HG02884 (cell line): ENCODE results near the gene TMEM115.

Experiments used
- ATAC-seq: cut with Tn5 transposase; IDR thresholded peaks from one replicate; pipeline ENCODE4 v1.9.1; 2021; ENCODE audit warnings: mild to moderate bottlenecking, moderate library complexity; ENCODE audit not compliant: unreplicated experiment

The TMEM115 gene

DNA sequence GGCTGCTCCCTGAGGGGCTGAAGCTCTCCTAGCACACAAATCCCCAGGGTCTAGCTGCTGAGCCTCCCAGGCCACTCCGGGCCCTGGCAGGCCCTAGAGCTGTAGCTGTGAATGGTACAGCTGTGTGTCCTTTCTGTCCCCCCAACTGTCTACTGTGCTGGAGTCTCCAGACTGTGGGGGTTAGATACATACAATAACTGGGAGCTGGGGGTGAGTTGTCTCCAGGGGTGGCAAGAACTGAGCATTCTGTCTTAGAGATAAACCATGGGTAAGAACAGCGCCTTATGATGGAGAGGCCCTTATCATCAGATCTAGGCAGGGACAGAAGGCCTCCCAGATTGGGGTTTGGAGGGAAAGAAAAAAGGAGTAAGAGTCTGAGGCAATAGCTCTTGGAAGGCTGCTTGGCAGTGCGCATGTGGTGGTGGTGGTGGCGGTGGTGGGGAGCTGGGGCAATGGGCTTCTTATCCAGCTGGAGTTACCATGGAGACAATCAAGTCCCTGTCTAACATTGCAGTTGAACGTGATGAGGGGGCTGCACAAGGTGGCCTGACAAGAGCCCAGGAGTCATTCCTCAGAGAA is 5.0 kb downstream of the TMEM115 start:
- no peak for ATAC-seq

DNA sequence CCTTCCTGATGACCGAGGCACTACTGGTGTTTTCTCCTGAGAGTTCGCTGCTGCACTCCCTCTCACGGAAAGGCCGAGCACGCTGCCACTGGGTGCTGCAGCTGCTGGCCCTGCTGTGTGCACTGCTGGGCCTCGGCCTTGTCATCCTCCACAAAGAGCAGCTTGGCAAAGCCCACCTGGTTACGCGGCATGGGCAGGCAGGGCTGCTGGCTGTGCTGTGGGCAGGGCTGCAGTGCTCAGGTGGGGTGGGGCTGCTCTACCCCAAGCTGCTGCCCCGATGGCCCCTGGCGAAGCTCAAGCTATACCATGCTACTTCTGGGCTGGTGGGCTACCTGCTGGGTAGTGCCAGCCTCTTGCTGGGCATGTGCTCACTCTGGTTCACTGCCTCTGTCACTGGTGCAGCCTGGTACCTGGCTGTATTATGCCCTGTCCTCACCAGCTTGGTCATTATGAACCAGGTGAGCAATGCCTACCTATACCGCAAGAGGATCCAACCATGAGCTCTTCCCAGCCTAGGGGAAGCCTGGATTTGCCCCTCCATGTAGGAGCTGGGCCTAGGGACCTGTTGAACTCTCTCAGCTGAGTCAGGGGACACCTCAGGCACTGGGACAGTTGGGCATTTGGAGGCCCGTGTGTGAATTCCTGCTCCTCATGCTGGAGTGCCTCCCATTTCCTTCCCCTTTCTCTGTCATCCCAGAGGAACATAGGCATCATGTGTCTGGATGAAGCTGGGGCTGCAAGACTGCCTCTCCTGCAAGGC is 5.9 kb downstream of the TMEM115 start:
- ATAC-seq, result no peak

DNA sequence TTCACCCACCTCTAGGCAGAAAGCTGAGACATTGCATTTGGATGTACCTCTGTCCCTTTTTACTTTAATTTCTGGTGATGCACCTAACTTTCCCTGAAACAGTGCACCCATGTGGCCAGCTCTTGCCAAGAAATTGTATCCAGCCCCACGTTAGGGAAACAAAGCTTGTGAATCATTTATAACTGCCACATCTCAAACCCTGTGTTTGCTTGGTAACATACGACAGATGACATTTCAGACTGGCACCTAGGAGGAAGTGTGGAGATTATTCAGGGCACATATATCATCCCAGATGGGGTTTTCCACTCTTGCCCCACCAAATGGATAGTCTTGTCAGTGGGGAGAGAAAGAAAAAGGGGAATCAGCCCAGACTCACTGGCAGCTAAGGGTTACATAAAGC is 6.5 kb downstream of the TMEM115 start:
- no peak for ATAC-seq

DNA sequence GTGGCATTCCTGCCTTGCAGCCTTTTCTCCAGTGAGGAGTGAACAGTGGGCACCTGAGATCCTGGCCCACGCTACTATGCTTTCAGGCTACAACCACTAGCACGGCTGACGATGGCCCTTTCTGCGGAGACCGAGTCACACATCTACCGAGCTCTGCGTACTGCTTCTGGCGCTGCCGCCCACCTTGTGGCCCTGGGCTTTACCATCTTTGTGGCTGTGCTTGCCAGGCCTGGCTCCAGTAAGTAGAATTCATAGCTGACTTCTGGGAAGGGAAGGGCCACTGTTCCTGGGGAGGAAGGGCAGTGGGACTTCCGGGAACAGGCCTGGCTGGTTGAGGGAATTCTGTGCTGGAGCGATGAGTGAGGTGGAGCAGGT is 8.0 kb downstream of the TMEM115 start:
- ATAC-seq, result no peak

DNA sequence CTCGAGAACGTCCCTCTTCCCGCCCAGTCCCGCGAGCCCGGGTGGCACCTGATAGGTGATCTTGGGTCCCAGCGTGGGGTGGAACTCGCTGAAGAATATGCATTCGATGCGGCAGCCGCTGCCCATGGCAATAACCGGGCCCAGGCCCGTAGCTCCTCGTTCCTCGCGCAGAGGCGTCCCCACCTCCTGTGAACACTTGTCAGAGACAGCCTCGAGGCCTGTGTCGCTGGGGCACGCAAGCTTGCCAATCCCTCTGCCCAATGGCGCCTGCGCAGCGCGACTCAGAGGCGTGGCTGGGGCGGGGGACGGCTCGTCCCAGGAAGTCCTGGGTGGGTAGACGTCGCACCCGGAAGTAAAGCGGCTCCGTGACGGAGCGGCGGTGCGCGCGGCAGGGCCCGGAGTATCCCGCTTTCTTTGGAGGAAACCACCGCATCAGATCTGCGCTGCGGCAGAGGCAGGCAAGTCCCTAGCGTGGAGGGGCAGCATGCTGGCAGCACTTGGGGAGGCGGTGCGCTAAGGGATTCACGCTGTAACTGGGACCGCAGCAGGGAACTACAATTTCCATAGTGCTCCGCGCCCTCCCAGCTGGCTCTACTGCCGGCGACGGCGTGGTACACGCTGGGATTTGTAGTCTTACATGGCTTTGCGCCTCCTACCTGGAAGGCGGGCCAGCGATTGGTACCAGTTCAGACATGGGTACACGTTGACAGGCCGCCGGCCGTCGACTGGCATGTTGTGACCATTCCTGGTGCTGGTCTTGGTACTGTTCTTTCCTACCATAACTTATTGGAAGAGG is 8.6 kb downstream of the TMEM115 start, which contains the start of the genes CYB561D2 and NPRL2:
TSS of gene CYB561D2 (plus strand) at position 336 of the 796 bp plus-strand sequence. CDS start 572 bp downstream, outside the sequence.
TSS of gene NPRL2 (minus strand) at position 249 of the 796 bp plus-strand sequence. CDS start at position 126, 123 bp downstream.
- ATAC-seq, result peak; percentile 82

DNA sequence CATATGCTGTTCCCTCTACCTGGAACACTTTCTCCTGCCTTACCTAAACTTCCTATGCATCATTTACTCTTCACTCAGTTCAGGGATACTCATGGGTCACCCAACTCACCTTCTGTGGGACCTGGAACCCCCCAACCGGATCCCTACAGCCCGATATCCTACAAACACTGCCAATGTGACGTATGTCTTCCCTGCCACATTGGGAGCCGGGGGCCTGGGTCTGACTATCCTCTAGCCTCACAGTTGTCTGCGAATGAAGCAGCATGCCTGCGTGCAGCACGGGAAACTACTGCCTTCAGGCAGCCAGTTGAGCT is 9.2 kb downstream of the TMEM115 start:
- no peak for ATAC-seq

DNA sequence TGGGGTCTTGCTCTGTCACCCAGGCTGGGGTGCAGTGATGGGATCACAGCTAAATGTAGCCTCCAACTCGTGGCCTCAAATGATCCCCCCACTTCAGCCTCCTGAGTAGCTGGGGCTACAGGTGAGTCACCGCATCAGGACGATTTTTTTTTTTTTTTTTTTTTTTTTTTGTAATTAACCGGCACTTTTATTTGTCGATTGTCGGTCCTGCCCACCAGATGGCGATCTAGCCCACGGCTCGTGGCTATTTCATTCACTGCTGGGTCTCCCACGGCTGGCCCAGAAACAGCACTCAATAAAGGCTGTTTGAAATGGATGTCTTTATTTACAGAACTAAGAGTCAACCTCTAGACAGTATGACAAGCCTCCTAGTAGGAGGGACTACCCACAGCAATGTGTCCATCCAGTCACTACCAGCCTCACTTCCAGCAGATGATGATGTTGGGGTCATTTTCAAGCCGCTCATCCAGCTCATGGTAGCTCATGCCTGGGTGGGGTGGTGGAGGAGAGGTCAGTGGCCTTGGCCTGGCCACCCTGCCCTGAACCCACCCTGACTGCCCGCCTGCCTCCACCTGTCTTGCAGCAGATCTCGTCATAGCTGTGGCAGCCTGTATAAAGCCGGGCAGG is 12.0 kb downstream of the TMEM115 start:
- no peak for ATAC-seq

DNA sequence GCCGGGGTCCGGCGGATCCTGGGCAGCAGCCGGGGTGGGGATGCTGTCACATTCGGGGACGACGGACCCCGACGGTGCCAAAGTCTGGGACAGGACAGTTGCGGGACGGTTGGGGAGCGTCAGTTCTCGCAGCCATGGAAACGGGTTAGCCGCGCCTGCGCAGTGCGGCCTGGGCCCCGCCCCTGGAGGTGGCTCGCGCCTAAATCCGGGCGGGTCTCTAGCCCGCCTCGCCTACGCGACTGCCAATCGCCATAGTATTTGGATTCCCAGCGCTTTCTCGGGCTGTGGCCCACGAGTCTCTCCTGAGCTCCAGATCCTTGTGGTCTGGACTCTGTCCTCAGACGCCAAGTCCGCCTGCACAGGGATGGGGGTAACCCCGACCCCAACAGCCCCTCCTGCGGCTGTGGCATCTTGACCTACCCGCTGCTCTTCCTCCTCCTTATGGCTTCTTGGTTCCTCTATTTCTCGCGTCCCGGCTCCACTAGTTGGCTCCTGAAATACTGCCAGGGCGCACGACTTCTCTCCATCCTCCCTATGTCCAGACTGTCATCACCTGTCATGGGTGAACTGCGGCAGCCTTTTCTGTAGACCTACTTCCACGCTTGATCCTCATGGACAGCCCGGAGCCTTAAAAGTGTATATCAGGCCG is 13.6 kb downstream of the TMEM115 start, which contains the start of gene ZMYND10:
TSS of gene ZMYND10 (minus strand) at position 147 of the 649 bp plus-strand sequence. CDS start 153 bp downstream, outside the sequence.
- ATAC-seq, result no peak

DNA sequence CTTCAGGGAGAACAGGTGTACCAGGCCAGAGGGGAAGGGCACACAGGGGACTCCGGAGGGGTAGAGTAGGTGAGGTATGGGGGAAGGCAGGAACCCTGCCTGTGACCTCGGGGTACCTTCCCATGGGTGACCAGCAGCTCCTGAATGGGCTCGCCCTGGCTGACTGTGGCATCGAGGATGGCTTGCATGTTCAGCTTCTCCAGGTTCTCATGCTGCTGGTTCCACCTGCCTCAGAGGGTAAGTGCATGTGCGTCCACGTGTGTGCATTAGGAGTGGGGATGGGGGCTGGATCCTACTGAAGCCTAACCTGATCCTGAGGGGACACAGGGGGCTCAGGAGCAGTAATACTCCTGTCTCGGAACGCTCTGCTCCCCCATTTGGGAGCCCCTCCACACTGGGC is 14.3 kb downstream of the TMEM115 start:
- ATAC-seq, result no peak

DNA sequence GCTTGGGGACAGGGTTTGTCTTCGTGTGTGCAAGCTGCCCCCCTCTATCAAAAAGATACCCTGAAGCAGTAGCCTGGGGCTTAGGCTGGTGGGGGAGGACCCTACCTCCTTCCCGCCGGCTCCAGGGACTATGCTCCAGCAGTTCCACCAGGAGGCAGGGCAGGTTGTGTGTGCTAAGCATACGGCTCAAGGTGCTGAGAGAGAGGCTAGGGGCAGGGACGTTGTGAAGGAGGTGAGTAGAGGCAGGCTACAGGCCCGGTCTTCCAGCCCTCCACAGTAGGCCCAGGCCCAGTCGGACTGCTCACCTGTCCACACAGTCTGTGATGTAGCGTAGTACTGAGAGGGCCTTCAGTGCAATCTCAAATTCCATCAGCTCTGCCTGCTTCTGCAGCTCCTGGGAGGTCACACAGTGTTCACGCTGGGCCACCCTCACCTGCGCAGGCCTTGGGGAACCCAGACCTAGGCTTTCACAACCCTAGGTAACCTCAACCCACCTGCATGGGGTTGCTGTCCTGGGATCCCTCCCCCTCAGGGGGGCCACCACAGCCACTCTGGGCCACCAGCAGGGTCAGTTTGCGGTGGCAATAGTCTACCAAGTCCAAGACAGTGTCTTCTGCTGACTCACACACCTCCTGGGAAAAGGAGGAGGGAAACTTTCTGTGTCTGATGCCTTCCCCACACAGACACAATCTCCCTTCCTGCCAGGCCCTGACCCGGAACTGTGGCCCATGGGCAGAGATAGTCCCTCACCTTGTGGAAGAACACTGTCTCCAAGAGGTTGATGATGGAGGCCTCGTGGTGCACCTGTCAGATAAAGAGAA is 16.3 kb downstream of the TMEM115 start:
- ATAC-seq, result no peak

DNA sequence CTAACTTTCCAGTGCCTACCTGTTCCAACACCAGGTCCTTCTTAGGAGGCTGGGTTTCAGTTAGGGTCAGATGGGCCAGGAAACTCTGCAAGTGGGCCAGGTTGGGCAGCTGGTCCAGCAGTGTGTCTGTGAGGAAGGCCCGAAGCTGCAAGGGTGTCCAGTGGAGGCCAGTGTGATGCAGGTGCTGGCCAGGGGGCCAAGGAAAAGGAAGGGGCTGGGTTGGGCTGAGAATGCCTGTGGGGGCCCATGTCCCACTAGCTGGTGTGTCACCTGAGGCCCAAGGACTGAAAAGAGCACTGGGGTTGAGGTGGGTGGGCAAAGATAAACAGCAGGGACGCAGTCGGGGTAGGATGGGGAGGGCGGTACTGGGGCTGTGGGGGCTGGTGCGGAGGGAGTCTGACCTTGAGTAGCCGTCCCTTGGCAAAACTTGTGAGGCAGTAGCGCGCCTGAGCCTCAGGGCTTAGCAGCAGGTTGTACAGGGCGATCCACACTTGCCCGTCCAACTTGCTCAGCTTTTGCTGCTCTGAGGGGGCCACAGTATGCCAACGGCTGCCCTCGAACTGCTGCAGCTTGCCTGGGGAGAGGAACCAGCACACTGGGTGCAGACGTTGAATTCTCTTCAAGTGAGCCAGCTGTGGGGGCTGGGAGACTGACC is 17.2 kb downstream of the TMEM115 start:
- no peak for ATAC-seq

DNA sequence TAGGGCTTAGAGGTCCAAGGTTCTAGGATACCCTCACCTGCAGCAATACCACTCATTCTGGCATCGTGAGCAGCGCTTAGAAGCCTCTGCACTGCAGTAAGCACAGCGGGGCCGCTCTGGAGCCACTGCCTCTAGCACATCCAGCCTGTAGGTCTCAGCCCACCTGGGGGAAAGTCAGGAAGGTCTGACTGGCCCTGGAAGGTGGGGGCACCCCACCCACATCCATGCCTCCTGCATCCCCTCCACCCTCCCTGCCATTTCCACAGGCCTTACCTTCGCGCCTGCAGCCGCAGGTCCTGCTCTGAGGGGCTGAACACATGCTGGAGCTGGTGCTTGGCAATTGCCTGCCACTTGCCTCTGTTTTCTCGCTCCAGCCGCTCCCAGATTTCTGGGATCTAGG is 17.8 kb downstream of the TMEM115 start:
- no peak for ATAC-seq

DNA sequence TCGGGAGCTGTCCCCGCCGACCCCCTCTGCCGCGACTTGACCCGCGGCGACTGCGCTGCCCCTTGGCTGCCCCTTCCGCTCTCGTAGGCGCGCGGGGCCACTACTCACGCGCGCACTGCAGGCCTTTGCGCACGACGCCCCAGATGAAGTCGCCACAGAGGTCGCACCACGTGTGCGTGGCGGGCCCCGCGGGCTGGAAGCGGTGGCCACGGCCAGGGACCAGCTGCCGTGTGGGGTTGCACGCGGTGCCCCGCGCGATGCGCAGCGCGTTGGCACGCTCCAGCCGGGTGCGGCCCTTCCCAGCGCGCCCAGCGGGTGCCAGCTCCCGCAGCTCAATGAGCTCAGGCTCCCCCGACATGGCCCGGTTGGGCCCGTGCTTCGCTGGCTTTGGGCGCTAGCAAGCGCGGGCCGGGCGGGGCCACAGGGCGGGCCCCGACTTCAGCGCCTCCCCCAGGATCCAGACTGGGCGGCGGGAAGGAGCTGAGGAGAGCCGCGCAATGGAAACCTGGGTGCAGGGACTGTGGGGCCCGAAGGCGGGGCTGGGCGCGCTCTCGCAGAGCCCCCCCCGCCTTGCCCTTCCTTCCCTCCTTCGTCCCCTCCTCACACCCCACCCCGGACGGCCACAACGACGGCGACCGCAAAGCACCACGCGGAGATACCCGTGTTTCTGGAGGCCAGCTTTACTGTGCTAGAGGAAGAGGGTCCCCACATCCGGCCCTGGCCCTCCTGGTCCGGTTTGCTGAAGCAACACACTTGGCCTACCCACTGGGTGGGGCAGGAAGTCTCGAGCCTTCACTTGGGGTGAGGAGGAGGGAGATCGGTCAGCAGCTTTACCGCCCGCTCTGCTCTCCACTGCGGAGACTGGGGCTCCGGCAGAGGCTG is 18.6 kb downstream of the TMEM115 start, which contains the start of gene RASSF1:
TSS of gene RASSF1 (minus strand) at position 389 of the 882 bp plus-strand sequence. CDS start at position 358, 31 bp downstream.
- ATAC-seq, result no peak

DNA sequence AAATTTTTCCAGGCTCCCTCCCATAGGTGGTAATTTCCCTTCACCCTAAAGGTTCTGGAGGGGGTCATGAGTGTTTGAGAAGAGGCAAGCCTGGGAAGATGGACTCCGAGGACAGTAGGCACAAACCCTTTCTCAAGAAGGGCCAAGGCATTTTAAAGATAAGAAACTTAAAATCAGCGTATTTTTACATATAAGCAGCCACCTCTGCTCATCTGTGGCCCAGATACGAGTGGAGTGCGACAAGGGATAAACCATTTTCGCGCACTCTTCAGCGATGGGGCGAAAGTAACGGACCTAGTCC is 19.2 kb downstream of the TMEM115 start:
- no peak for ATAC-seq

DNA sequence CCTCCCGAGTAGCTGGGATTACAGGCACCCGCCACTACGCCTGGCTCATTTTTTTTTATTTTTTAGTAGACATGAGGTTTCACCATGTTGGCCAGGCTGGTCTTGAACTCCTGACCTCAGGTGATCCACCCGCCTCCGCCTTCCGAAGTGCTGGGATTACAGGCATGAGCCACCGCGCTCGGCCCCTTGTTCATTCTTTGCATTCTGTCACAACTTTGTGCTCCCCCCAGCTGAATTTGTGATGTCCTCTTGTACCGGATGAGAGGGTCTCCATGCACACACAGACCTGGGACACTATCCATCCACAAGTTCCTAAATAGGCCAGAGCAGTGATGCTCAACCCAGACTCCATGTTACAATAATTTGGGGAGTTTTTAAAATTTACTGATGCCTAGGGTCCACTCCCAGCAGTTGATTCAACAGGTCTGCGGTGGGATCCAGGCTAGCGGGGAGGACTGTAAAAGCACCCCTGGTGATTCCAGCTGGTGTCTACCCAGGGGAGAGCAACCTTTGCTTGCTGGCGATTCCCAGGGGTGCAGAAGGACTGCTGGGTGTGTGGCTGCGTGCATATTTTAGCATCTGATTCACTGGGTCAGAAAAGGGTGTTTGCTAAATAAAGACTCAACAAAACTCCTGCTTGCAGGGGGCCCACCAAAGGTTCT is 19.7 kb downstream of the TMEM115 start:
- ATAC-seq, result no peak

DNA sequence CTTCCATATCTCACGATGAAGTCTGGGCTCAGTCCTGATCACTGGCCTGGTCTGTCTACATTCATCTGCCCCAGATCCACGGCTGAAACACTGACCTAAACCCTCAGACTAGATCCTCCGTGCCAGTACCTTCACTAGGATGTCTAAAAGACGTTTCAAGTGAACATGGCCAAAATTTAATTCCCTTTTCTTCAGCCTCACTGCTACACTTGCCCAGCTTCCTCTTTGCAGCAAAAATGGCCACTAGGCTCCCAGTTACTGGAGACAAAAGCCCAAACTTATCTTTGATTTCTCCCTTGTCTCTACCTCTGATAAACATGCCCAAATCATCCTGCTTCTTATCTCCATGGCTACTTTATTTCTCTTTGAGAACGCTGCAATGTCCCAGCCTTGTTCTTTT is 20.4 kb downstream of the TMEM115 start:
- no peak for ATAC-seq

DNA sequence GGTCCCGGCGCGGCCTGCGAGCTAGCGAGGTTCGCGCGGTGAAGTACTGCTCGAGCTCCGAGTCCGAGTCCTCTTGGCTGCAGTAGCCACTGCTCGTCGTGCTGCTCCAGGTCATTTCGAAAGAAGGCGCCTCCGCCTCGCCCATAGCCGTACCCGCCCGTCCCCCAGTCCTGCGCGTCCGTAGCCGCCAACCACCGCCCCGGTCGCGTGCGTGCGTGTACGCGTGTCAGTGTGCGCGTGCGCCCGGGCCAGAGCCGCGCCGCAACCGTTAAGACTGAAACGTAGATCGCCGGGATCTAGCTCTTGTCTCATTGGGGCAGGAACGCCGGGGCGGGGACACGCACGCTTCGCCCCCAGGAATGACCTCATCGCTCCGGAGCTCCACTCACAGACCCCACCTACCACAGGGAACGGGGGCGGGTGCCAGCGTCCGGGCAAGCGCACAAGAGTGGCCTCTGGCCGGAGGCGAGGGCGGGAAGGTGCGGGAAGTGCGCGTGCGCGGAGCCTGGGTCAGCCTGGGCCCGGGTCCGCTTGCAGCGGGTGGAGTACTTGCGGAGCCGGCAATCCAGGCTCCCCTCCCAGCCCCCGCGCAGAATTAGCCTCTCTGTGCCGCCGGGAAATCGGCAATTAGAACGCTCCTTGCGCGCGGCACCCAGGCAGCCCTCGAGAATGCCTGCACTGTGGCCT is 22.0 kb downstream of the TMEM115 start:
- ATAC-seq, result peak; percentile 65
